PC-3 (cell line): ENCODE results near the gene LAMA3. TPM values are rescaled to one million over a fixed set of nuclear protein-coding genes. Genes with fewer than 3 reads are reported as not detected.

ENCODE experiments used
- ATAC-seq: fragments of 200-7000 bp; cut with Tn5 transposase; 2 replicates; pipeline ENCODE4 v1.9.1; 2020; ENCODE audit warnings: mild to moderate bottlenecking, moderate library complexity
- BruUV-seq: library from RNA; stranded (reverse); fragments of 400-500 nt; replicated peaks from 2 replicates; lab custom pipeline; 2021; lab: Mats Ljungman, UMichigan
- CTCF ChIA-PET: fragments of 300-600 bp; sonication (Branson Sonifier 250); formaldehyde crosslinking; loops from one replicate; lab custom pipeline; 2022; ENCODE audit warnings: antibody characterized with exemption; lab: Charles Lee
- POLR2A ChIA-PET: fragments of 300-600 bp; sonication (Branson Sonifier 250); formaldehyde crosslinking; loops from one replicate; lab custom pipeline; 2022; ENCODE audit warnings: antibody characterized with exemption; ENCODE audit not compliant: unreplicated experiment; lab: Charles Lee
- DNase-seq: peaks from one replicate; pipeline ENCODE4 v3.0.0-alpha.2; 2015
- H2AFZ ChIP-seq: fragments of 300-600 bp; sonication (generic); 2 replicates; pipeline ENCODE4 v1.6.0; 2016; ENCODE audit warnings: antibody characterized with exemption, low read length
- H3F3A ChIP-seq: fragments of 300-600 bp; sonication (generic); one replicate; pipeline ENCODE4 v1.6.0; 2017; ENCODE audit warnings: antibody characterized with exemption, low read length, control low read depth, mild to moderate bottlenecking; ENCODE audit not compliant: unreplicated experiment
- H3K27ac ChIP-seq: fragments of 300-600 bp; sonication (generic); 2 replicates; pipeline ENCODE4 v1.5.1; 2016; ENCODE audit warnings: mild to moderate bottlenecking, low read length
- H3K27me3 ChIP-seq: fragments of 300-600 bp; sonication (generic); 2 replicates; pipeline ENCODE4 v1.6.1; 2016; ENCODE audit warnings: low read length, mixed read lengths
- H3K36me3 ChIP-seq: fragments of 300-600 bp; sonication (generic); 2 replicates; pipeline ENCODE4 v1.6.1; 2016; ENCODE audit warnings: low read depth, mixed run types, low read length, mixed read lengths
- H3K4me1 ChIP-seq: fragments of 300-600 bp; sonication (generic); 2 replicates; pipeline ENCODE4 v1.5.1; 2016; ENCODE audit warnings: low read length; ENCODE audit not compliant: insufficient read depth
- H3K4me2 ChIP-seq: fragments of 300-600 bp; sonication (generic); 2 replicates; pipeline ENCODE4 v1.6.0; 2016; ENCODE audit warnings: low read length
- H3K4me3 ChIP-seq: fragments of 300-600 bp; sonication (generic); 2 replicates; pipeline ENCODE4 v1.5.1; 2016; ENCODE audit warnings: mild to moderate bottlenecking, low read length, mixed read lengths
- H3K79me2 ChIP-seq: fragments of 300-600 bp; sonication (generic); 2 replicates; pipeline ENCODE4 v1.6.1; 2017; ENCODE audit warnings: low read length, mixed read lengths
- H3K9ac ChIP-seq: fragments of 300-600 bp; sonication (generic); 2 replicates; pipeline ENCODE4 v1.6.0; 2016; ENCODE audit warnings: mild to moderate bottlenecking, low read length
- H3K9me2 ChIP-seq: fragments of 300-600 bp; sonication (generic); replicated peaks from 2 replicates; pipeline ENCODE4 v1.6.1; 2016; ENCODE audit warnings: mixed run types, low read length, mixed read lengths
- H3K9me3 ChIP-seq: fragments of 300-600 bp; sonication (generic); 2 replicates; pipeline ENCODE4 v1.6.1; 2016; ENCODE audit warnings: low read length, mixed read lengths
- H4K20me1 ChIP-seq: fragments of 300-600 bp; sonication (generic); 2 replicates; pipeline ENCODE4 v1.6.1; 2016; ENCODE audit warnings: low read length, mixed read lengths
- CTCF ChIP-seq: fragments of 300-600 bp; sonication (generic); conservative IDR thresholded peaks from 2 replicates; pipeline ENCODE4 v1.5.1; 2017; ENCODE audit warnings: antibody characterized with exemption, low read depth, mild to moderate bottlenecking, low read length
- EZH2 ChIP-seq: fragments of 300-600 bp; sonication (generic); IDR thresholded peaks from one replicate; pipeline ENCODE4 v1.6.1; 2017; ENCODE audit warnings: antibody characterized with exemption, mild to moderate bottlenecking, low read length; ENCODE audit not compliant: unreplicated experiment
- EZH2phosphoT487 ChIP-seq: fragments of 300-600 bp; sonication (generic); IDR thresholded peaks from 2 replicates; pipeline ENCODE4 v1.6.1; 2018; ENCODE audit warnings: mild to moderate bottlenecking, antibody characterized with exemption, low read length, borderline replicate concordance
- intact Hi-C: fragments of 100-400 bp; cut with micrococcal nuclease; formaldehyde crosslinking; loops from 2 replicates; pipeline ENCODE4 v1.9.0; 2023
- total RNA-seq: library from RNA; depleted of rRNA; stranded (reverse); fragments of >200 nt; gene quantifications from 2 replicates; pipeline ENCODE4 v1.2.3, GENCODE V29; 2014

LAMA3 gene
- total RNA-seq, 1 experiment from 2014 or later, result 224 TPM

GRCh38 chr18:23887493-23887892 is 198.2 kb downstream of the LAMA3 start:
- ChIA-PET POLR2A (no interaction called here), CTCF (no interaction called here)
- no peak for TF ChIP-seq EZH2phosphoT487
- TF ChIP-seq EZH2, result no peak
- no peak for TF ChIP-seq CTCF
- no TSS peak for BruUV-seq
- Histone ChIP-seq H3K4me1 (peaks cover 14% of the 10 kb centered on the region), H4K20me1 (peaks cover 27% of the 10 kb centered on the region; the same call in 1 of the 2 replicates), H3K9me3 (no peaks in the 10 kb centered on the region), H3K4me2 (no peak overlapping the region), H3K4me3 (no peak overlapping the region), H3K9ac (no peak overlapping the region), H3K9me2 (no peaks in the 10 kb centered on the region), H2AFZ (no peak overlapping the region), H3K36me3 (peaks cover 68% of the 10 kb centered on the region), H3F3A (peaks cover 5% of the 10 kb centered on the region), H3K27ac (no peak overlapping the region), H3K79me2 (no peaks in the 10 kb centered on the region), H3K27me3 (no peaks in the 10 kb centered on the region)
- intact Hi-C loops, result no loop called here
- ATAC-seq (no peak), DNase-seq (no peak)

- peaks cover 14% of the 10 kb centered on the region for H3K4me1 ChIP-seq
- CTCF ChIA-PET, result no interaction called here
- H3K4me2 ChIP-seq, result no peak overlapping the region
- H3K9me3 ChIP-seq, result no peaks in the 10 kb centered on the region
- POLR2A ChIA-PET, result no interaction called here
- TF ChIP-seq CTCF (no peak), EZH2 (no peak), EZH2phosphoT487 (no peak)
- BruUV-seq, result no TSS peak
- H3K4me3 ChIP-seq, result no peak overlapping the region
- H3K36me3 ChIP-seq, result peaks cover 74% of the 10 kb centered on the region
- no peak overlapping the region for H3K27ac ChIP-seq
- ATAC-seq (no peak), DNase-seq (no peak)
- no peaks in the 10 kb centered on the region for H3K79me2 ChIP-seq
- intact Hi-C loops, result no loop called here
- H3K9ac ChIP-seq, result no peak overlapping the region
- no peak overlapping the region for H2AFZ ChIP-seq
- no peaks in the 10 kb centered on the region for H3K9me2 ChIP-seq
- no peaks in the 10 kb centered on the region for H3K27me3 ChIP-seq
- H4K20me1 ChIP-seq, result peaks cover 27% of the 10 kb centered on the region; the same call in 1 of the 2 replicates
- peaks cover 5% of the 10 kb centered on the region for H3F3A ChIP-seq
Observed at GRCh38 chr18:23888881-23889280, 199.6 kb downstream of the LAMA3 start.

- no peak overlapping the region for H3K9ac ChIP-seq
- H3K4me2 ChIP-seq, result no peak overlapping the region
- intact Hi-C loops, result no loop called here
- peaks cover 14% of the 10 kb centered on the region for H3K4me1 ChIP-seq
- no peaks in the 10 kb centered on the region for H3K9me3 ChIP-seq
- no peaks in the 10 kb centered on the region for H3K9me2 ChIP-seq
- no peaks in the 10 kb centered on the region for H3K27me3 ChIP-seq
- H3F3A ChIP-seq, result peaks cover 5% of the 10 kb centered on the region
- H3K79me2 ChIP-seq, result no peaks in the 10 kb centered on the region
- ChIA-PET CTCF (no interaction called here), POLR2A (no interaction called here)
- peaks cover 84% of the 10 kb centered on the region for H3K36me3 ChIP-seq
- H2AFZ ChIP-seq, result no peak overlapping the region
- TF ChIP-seq EZH2phosphoT487 (no peak), EZH2 (no peak), CTCF (no peak)
- DNase-seq, result no peak
- H3K4me3 ChIP-seq, result no peak overlapping the region
- H4K20me1 ChIP-seq, result peaks cover 27% of the 10 kb centered on the region; the same call in 1 of the 2 replicates
- BruUV-seq, result no TSS peak
- H3K27ac ChIP-seq, result no peak overlapping the region
- no peak for ATAC-seq
Observed at GRCh38 chr18:23889907-23890306, 200.7 kb downstream of the LAMA3 start.
